Thoracic aorta (tissue), 2 donors: Measurements from ENCODE around the gene OTULIN. TPM values are rescaled to one million over a fixed set of nuclear protein-coding genes. Genes with fewer than 3 reads are reported as not detected.

Experiments used
- ATAC-seq: fragments of 150-250 bp; one replicate; pipeline ENCODE4 v1.8.0; 2017; ENCODE audit warnings: low read depth; ENCODE audit not compliant: insufficient number of reproducible peaks, low FRiP score
- DNase-seq: peaks from one replicate; pipeline ENCODE4 v3.0.0-alpha.2; 2020; ENCODE audit warnings: low spot score
- H3K27ac ChIP-seq, 2 donors: fragments of 200-600 bp; sonication (generic); 1 replicate in 1 of 2; 2 replicates in 1 of 2; pipeline ENCODE4 v1.5.1; 2016; ENCODE audit warnings: mild to moderate bottlenecking in 2 of 2, moderate library complexity in 2 of 2
- H3K27me3 ChIP-seq: fragments of 200-600 bp; sonication (generic); replicated peaks from 2 replicates; pipeline ENCODE4 v1.6.0; 2016; ENCODE audit warnings: mild to moderate bottlenecking; ENCODE audit not compliant: insufficient read depth
- H3K36me3 ChIP-seq: fragments of 200-600 bp; sonication (generic); one replicate; pipeline ENCODE4 v1.5.1; 2016
- H3K4me1 ChIP-seq, 2 donors: fragments of 200-600 bp; sonication (generic); 1 replicate in 1 of 2; 2 replicates in 1 of 2; pipeline versions ENCODE4 v1.5.1 to v1.6.0; 2016; ENCODE audit warnings: low read depth in 2 of 2, mild to moderate bottlenecking in 1 of 2; ENCODE audit not compliant: control insufficient read depth in 1 of 2
- H3K4me3 ChIP-seq: fragments of 200-600 bp; sonication (generic); 2 replicates; pipeline ENCODE4 v1.5.1; 2016; ENCODE audit warnings: mild to moderate bottlenecking
- H3K9me3 ChIP-seq: fragments of 200-600 bp; sonication (generic); 2 replicates; pipeline ENCODE4 v1.5.1; 2016
- CTCF ChIP-seq: fragments of 200-600 bp; sonication (generic); IDR thresholded peaks from one replicate; pipeline ENCODE4 v1.5.1; 2019; ENCODE audit warnings: antibody characterized with exemption
- total RNA-seq, 2 donors: library from RNA; depleted of rRNA; stranded (reverse); fragments of >200 nt; gene quantifications; one replicate each; pipeline versions ENCODE4 v1.1.0 to v1.2.3, GENCODE V29; 2016

Gene OTULIN
- total RNA-seq, 2 donors from 2014 or later = 52.5 to 52.9 TPM

- DNase-seq = no peak
- Histone ChIP-seq H3K36me3 (peaks cover 31% of the 10 kb centered on the region), H3K4me1 (peaks cover 20 to 66% of the 10 kb centered on the region in 2 donors), H3K27me3 (no peaks in the 10 kb centered on the region), H3K4me3 (no peak overlapping the region), H3K27ac (peak overlapping the region; percentile 45 to 53), H3K9me3 (no peaks in the 10 kb centered on the region)
- no peak for ATAC-seq
- TF ChIP-seq CTCF = no peak
These were observed 79.2 kb downstream of the OTULIN start for GRCh38 chr5:14743601-14744295.

- H3K27me3 ChIP-seq = no peaks in the 10 kb centered on the region
- H3K4me1 ChIP-seq = peaks cover 13 to 58% of the 10 kb centered on the region in 2 donors
- no peak overlapping the region for H3K4me3 ChIP-seq
- TF ChIP-seq CTCF = no peak
- no peak for ATAC-seq
- H3K9me3 ChIP-seq = no peaks in the 10 kb centered on the region
- peaks cover 31% of the 10 kb centered on the region for H3K36me3 ChIP-seq
- DNase-seq = no peak
- H3K27ac ChIP-seq = peak overlapping the region; percentile 44 to 53
These were observed 80.0 kb downstream of the OTULIN start for GRCh38 chr5:14744296-14745187.

- TF ChIP-seq CTCF = no peak
- Histone ChIP-seq H3K27me3 (no peaks in the 10 kb centered on the region), H3K36me3 (peaks cover 35% of the 10 kb centered on the region), H3K9me3 (no peaks in the 10 kb centered on the region), H3K4me1 (peaks cover 8 to 51% of the 10 kb centered on the region in 2 donors), H3K4me3 (no peak overlapping the region), H3K27ac (peak overlapping the region; percentile 44 to 53)
- ATAC-seq (no peak), DNase-seq (no peak)
These were observed 80.7 kb downstream of the OTULIN start for GRCh38 chr5:14745188-14745563.

- Histone ChIP-seq H3K9me3 (no peaks in the 10 kb centered on the region), H3K4me1 (peaks cover 8 to 46% of the 10 kb centered on the region in 2 donors), H3K4me3 (no peak overlapping the region), H3K27ac (no peak overlapping the region), H3K27me3 (no peaks in the 10 kb centered on the region), H3K36me3 (peaks cover 35% of the 10 kb centered on the region)
- DNase-seq (no peak), ATAC-seq (no peak)
- no peak for TF ChIP-seq CTCF
These were observed 81.2 kb downstream of the OTULIN start for GRCh38 chr5:14745753-14746152.

GRCh38 chr5:14748180-14748900 is 83.8 kb downstream of the OTULIN start:
- Histone ChIP-seq H3K4me3 (no peak overlapping the region), H3K4me1 (peaks cover under 1 to 32% of the 10 kb centered on the region in 2 donors), H3K36me3 (peaks cover 21% of the 10 kb centered on the region), H3K27me3 (no peaks in the 10 kb centered on the region), H3K27ac (peak overlapping the region; percentile 35 to 36), H3K9me3 (no peaks in the 10 kb centered on the region)
- DNase-seq = no peak
- ATAC-seq = peak; percentile 44
- no peak for TF ChIP-seq CTCF
